Bone marrow (tissue), 2 donors: Measurements from ENCODE around the gene MYH10.
A peak's percentile ranks its signal among the peaks of the same experiment; 100 is the strongest.

Source experiments
- DNase-seq, 2 donors: peaks; one replicate each; lab custom pipeline; 2025; lab: John Stamatoyannopoulos, UW

Gene MYH10

GRCh38 chr17:8649157-8650118 lies 18.9 kb upstream of the MYH10 start:
- no peak for DNase-seq

- no peak for DNase-seq
Observed at GRCh38 chr17:8647956-8648355, 17.4 kb upstream of the MYH10 start.

DNA sequence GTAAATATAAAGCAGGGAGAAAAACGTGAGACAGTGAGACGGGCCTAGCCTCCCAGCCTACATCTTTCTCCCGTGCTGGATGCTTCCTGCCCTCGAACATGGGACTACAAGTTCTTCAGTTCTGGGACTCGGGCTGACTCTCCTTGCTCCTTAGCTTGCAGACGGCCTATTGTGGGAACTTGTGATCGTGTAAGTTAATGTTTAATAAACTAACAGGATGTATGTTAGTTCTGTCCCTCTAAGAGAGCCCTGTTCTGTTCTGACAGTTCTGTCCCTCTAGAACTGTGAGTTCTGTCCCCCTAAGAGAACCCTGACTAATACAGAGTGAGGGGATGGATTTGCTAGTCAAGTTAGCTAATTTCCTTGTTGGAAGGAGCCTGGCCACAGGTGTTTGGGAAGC lies 16.7 kb upstream of the MYH10 start:
- DNase-seq: no peak

- no peak for DNase-seq
Observed at GRCh38 chr17:8644507-8644902, 14.0 kb upstream of the MYH10 start.

GRCh38 chr17:8643855-8644506 lies 13.5 kb upstream of the MYH10 start:
- no peak for DNase-seq

GRCh38 chr17:8639709-8640108 lies 9.2 kb upstream of the MYH10 start:
- no peak for DNase-seq

GRCh38 chr17:8632061-8632460 lies 1.5 kb upstream of the MYH10 start:
- DNase-seq: no peak

DNA sequence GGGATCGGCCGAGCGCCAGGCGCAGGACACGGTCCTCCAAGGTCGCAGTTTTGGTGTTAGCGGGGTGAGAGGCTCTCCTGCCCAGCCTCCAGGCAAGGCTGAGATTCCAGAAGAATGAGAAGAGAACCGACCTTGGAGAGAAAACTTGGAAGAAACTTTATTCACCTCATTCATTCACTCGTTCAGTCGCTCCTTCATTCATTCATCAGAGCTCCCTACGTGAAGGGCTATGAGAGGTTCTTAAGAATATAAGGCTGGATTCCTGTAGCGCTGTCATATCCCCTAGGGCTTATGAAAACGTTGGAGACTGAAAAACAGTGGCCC lies 991 bp upstream of the MYH10 start:
- DNase-seq: no peak

- DNase-seq: peak; percentile 22 to 57
Observed at GRCh38 chr17:8630802-8631553, 453 bp upstream of the MYH10 start.

DNA sequence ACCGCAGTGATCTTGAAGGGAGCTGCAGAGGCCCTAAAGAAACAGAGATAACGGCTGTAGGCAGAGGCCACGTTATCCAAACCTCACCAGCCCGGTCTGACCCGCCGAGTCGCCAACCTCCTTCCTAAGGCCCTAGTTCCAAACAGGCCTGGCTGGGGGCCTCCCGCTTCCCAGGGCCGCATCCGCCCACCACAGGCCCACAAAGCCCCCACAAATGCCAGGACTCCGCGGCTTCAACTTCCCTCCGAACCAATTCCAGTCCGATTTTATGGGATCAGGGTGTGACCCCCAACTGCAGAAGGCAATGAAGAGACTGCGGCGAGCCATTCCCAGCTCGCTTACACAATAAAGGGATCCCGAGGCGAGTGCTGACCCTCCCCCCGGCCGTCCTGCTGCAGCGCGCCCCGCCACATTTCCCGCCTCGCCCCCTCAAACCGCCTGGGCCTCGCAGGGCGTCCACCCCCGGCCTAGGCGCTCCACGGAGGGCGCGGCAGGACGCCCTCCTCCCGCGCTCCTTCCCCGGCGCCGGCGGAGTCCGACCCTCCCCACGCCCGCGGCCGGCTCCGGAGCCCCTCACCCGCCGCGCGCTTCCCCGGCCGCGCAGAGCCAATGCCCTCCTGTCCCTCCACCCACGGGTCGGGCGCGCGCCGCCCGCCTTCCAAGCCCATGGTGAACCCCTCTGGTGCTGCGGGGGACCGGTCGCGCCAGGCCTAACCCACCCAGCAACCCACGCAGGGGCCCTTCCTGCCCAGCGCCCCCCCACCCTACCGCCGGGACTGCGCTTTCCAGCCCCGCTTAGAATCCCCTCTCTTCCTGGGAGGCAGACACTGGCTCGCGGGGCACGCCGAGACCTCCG lies 926 bp downstream of the MYH10 start:
- no peak for DNase-seq

GRCh38 chr17:8628609-8629169 lies 1.8 kb downstream of the MYH10 start:
- DNase-seq: no peak

DNA sequence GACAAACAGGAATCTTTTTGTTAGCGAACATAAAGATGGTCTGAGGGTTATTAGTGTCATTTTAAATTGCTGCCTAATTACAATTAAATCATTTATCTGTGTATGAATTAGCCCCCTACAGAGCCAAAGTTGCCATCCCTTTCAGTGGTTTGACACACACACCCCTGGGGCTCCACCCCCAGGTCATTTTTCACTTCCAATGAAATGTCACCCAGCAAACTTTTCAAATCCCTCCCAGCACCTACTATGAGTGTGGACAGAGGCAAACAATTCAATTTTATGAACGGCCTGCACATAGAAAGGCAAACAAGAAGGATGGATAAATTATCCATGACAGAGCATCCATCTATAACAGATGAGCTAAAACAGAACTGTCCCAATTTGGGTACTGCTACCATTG lies 2.4 kb downstream of the MYH10 start:
- DNase-seq: no peak

DNA sequence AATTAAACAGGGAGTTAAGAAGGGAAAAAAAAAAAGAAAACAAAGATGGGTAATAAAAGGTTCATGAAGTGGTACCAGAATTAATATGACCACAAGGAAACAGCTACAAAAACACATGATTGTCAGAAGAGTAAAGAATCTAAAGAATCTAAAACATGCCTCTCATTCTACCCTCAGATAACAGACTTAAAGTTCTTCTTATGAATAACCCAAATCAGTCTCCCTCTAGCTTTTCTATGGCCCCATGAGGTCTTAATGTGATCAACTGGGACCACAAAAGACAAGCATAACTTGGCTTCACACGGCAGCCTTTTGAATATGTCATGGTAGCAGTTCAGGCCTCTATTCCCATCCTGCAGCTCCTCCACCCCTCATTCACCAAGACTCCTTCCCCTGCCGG lies 6.9 kb downstream of the MYH10 start:
- no peak for DNase-seq

DNA sequence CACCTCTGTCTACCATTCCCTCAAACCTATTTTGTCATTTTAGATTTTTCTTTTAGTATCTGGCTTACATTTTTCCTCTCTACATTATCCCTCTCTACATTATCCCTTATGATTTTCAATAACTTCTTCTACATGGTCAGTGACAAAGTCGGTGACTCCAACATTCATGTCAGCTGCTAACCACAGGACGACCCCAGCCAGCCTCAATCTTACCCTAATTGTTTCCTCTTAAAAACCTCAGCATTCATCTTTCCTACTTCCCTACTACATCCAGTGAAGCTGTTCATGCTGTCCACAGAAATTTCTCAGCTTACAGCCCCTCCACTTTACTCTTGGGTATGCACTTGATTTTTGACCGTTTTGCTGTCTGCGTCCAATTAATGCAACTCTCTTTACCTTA lies 8.3 kb downstream of the MYH10 start:
- no peak for DNase-seq

DNA sequence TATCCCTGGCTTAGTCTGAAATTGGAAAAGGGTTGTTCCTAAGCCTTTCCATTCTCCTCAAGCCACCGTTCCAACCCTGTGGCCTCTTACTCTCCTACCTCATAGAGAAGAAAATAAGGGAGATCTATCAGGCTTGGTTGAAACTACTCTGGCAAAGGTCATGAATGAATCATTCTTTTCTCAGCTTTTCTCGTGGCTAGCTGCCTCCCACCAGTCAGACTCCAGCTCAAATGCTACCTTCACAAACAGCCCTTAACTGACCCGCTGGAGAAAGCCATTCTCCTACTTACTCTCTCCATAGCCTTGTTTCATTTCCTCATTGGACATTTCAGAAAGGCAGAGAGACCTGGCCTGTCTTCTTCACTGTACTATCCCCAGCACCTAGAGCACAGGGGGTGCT lies 8.9 kb downstream of the MYH10 start:
- no peak for DNase-seq

DNA sequence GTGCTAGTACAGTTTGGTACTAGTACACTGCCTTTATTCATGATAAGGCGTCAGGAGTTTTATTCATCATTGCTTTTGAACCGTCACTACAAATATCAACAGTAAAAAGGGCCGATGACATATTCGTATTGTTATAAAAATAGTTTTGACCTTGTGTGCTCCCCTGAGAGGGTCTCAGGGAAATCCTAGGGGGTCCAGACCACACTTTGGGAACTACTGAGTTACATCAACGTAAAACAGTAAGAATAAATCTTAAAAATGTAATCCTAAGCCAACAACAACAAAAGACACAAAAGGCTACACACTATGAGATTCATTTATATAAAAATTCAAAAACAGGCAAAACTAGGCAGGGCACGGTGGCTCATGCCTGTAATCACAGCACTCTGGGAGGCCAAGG lies 11.2 kb downstream of the MYH10 start:
- no peak for DNase-seq

DNA sequence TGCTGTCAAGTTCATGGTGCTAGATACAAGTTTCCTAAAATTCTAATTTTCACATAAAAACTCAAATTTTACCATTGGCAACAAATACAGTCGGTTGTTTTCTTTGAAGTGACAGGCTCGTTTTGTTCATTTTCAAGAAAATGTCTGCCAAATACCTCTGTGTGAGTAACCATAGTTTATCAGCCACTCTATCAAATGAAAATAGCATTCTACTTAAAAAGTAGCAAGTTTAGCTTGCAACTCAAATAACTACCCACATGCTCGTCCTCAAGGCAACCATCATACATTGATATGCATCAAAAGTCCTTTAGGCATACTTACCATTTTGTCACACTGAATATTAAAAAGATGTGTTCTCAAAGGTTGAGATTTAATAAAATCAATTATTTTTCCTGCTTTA lies 11.7 kb downstream of the MYH10 start:
- no peak for DNase-seq

DNA sequence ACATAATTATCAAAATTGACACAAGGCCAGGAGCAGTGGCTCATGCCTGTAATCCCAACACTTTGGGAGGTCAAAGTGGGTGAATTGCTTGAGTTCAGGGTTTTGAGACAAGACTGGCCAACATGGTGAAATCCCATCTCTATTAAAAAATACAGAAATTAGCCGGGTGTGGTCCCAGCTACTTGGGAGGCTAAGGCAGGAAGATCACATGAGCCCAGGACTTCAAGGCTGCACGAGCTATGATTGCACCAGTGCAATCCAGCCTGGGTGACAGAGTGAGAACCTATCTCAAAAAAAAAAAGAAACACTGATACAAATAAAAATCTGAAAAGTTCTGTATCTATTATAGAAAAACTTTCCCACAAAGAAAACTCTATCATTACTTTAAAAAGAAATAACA lies 15.5 kb downstream of the MYH10 start:
- no peak for DNase-seq

DNA sequence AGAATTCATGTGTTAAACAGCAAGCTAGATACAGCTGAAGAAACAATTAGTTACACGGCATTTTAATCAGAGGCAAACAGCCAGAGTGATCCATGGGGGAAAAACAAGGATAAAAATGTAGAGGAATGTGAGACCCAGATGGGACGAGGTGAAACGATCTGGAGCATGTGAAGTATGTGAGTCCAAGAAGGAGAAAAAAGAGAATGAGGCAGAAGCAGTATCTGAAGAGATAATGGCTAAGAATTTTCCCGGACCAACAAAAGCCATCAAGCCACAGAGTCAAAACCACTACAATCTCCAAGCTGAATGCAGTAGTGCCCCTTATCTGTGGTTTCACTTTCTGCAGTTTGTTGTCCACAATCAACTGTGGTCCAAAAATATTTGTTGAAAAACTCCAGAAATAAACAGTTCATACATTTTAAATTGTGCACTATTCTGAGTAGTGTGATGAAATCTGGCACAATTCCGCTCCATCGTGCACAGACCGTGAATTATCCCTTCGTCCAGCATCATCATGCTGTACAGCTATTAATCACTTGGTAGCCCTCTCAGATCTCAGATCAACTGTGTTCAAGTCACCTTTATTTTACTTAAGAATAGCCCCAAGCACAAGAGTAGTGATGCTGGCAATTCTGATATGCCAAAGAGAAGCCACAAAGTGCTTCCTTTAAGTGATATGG lies 18.8 kb downstream of the MYH10 start:
- no peak for DNase-seq

DNA sequence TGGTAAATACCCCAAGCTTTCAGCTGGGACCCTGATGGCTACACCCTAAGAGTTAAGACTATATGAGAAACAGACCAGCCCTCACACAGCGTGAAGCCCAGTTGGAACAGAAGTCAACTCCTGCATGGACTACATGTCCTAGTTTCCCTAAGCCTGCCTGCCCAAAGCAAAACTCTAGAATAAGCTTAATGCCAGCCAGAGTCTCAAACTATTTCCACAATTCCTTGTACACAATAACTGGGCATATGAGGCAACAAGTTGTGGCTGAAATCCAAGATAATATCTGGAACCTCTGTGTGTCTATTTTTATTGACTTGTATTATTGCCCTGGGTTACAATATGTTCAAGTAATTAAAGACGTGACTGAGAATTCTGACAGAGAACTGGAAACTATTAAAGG lies 19.4 kb downstream of the MYH10 start:
- no peak for DNase-seq

DNA sequence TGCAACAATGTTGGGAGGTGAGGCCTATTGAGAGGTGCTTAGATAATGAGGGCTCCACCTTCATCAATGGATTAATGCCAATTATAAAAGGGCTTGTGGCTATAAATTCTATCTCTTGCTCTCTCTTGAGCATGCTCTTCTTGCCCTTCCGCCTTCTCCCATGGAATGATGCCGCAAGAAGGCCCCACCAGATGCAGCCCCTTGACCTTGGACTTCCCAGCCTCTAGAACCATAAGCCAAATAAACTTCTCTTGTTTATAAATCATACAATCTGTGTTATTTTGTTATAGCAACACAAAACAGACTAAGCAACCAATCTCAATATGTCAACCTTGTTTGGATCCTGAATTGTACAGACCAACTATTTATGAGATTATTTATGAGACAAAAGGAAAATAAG lies 20.0 kb downstream of the MYH10 start:
- no peak for DNase-seq
